ENCODE measurements around the gene CDC42BPG.

Gene CDC42BPG

GRCh38 chr11:64885367-64886286, 41.2 kb upstream of the CDC42BPG start:
- TF ChIP-seq CTCF (IDR thresholded peaks at IDR 0.05; ENCODE audit: low read depth, low read length), result no peak
- DNase-seq (ENCODE audit: extremely low read depth, low read depth), result no peak

DNA sequence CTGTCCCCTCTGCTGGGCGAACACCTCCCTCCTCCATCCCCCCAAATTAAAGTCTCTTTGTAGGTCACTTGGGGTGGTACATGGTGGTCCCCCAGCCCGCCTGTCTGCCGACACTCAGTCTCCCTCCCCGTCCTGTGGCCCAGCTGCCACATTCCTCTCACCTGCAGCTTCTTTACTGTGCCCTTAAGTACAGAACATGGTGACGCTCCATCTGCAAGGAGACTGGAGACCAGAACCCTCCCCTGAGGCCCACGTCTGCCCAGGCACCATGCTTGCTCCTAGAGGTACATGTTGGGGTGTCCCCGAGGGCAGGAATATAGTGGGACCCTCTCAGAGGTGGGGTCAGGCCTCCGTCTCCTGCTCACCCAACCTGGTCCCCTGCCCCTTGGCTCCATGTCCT, 39.6 kb upstream of the CDC42BPG start:
- DNase-seq (ENCODE audit: extremely low read depth, low read depth), result no peak
- no peak for TF ChIP-seq CTCF (IDR thresholded peaks at IDR 0.05; ENCODE audit: low read depth, low read length)

DNA sequence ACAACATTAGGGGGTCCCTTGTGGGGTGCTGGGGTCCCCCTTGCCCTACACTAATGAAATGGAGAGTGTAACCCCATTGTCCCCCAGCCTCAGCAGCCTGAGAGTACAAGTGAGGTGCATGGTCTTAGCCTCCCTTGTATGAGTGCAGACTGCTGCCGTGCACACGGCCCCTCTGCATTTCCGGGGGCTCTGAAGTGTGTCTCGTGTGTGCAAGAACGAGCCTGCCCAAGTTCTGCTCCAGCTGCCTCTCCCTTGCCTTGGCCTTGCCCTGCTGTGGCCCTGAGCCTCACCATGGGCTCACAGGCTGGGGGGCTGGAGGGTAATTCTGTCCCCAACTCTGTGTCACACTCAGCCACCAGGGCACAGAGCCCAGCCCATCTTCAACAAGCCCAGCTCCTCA, 39.1 kb upstream of the CDC42BPG start:
- TF ChIP-seq CTCF (IDR thresholded peaks at IDR 0.05; ENCODE audit: low read depth, low read length), result no peak
- DNase-seq (ENCODE audit: extremely low read depth, low read depth), result no peak

- no peak for TF ChIP-seq CTCF (IDR thresholded peaks at IDR 0.05; ENCODE audit: low read depth, low read length)
- no peak for DNase-seq (ENCODE audit: extremely low read depth, low read depth)
Measured at GRCh38 chr11:64882243-64882642, 37.8 kb upstream of the CDC42BPG start.

- TF ChIP-seq CTCF (IDR thresholded peaks at IDR 0.05; ENCODE audit: low read depth, low read length), result no peak
- DNase-seq (ENCODE audit: extremely low read depth, low read depth), result no peak
Measured at GRCh38 chr11:64881476-64881875, 37.0 kb upstream of the CDC42BPG start.

DNA sequence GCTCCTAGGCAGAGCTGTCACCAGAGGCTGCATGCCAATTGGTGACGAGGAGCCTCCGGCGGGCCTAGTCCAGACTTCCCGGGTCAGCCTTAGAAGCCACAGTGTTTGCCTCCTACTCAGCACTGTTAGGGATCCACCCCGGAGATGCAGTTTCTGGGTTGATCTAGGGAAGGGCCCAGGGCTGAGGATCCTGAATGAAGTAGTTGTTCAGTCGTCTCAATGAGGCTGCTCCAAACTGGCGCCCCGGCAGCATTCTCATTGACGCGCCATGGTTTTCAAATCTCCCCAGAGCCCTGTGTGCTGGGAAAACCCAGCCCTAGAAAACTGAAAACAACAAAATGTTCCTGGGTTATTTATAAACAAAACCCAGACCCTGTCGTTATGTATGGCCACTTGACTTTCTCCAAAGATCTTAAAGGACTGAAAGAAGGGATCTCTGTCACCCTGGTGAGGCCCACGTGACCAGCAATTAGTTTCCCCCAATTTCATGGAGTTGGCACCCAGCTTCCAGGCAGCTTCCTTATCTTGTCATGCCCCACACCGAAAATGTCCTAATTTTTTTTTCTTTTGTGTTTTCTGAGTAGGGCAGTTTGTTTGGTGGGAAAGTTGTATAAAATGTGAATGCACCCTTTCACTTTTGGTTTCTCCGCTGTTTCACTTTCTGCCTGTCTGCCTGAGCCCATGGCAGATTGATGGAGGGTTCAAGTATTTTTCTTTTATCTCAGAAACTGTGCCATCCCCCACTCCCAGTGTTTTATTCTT, 36.0 kb upstream of the CDC42BPG start:
- no peak for TF ChIP-seq CTCF (IDR thresholded peaks at IDR 0.05; ENCODE audit: low read depth, low read length)
- DNase-seq (ENCODE audit: extremely low read depth, low read depth), result no peak

Data from AG09319 (cell line).